GM18520 (cell line): ENCODE results near the gene RFC3.
"Not testable (repeated sequence)": the region's sequence is repeated elsewhere in the genome, so short reads cannot be mapped to it uniquely, and the experiment has no call there.

Experiments used
- ATAC-seq: cut with Tn5 transposase; IDR thresholded peaks from one replicate; pipeline ENCODE4 v1.9.1; 2021; ENCODE audit not compliant: unreplicated experiment

RFC3 gene

DNA sequence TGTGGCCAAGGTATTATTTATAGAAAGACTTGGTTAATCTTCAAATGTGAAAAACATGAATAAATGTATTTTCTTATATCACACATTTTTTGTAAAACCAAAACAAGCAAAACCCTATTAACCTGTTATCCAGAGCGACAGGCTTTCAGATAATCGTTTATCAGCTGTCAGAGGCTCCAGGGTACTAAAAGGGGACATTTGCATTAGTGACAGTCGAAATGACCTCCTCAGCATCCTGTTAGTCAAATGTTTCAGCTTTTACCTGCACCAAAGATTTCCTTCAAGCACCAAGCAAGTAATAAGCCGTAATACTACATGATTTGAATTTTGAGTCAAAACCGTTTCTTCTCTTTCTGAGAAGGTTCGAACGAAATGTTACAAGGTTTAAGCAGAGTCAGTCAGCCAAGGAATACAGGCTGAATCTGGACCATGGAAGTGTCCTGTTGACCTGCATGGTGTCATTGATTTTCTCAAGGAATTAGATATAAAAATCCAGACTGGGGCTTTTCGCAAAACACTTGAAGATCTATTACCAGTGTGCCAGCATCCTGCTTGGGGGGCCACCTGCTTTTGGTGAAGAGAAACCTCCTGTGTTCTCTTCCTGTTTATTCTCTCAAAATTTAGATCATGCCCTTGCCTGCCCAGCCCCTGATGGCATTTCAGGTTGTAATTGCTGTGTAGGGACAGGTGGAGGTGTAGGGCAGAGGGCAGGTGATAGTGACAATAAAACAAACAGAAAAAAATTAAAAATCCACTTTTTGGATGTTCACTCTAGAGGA, 11.3 kb upstream of the RFC3 start:
- peak; percentile 57 for ATAC-seq

DNA sequence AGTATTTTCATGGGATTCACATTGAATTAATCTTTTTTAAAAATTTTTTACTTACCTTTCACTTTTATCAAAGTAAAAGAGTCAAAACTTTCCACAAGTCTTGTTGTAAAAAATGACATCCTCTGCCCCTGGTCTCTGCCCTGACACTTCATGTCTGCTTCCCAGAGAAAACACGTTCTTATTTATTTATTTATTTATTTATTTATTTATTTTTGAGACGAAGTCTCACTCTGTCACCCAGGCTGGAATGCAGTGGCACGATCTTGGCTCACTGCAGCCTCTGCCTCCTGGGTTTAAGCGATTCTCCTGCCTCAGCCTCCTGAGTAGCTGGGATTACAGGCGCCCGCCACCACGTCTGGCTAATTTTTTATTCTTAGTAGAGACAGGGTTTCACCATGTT, 5.1 kb upstream of the RFC3 start:
- ATAC-seq: not testable (repeated sequence)

DNA sequence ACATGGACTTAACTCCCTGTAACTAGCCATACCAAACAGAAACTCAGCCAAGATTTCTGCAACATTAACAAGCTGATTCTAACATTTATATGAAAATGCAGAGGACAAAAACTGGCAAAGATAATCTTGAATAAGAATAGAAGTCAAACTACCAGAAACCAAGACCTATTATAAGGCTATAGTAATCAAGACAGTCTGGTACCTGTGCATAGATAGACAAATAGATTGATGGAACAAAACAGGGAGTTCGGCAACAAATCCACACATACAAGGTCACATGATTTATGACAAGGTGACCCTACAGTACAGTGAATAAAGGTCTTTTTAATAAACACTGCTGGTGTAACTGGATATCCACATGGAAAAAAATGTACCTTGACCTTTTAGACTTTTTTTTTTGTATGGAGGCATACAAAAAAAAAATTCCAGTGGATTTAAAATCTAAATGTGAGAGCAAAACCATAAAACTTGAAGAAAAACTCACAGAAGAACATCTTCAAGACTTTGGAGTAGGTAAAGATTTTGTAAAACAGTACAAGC, 2.9 kb upstream of the RFC3 start:
- no peak for ATAC-seq

DNA sequence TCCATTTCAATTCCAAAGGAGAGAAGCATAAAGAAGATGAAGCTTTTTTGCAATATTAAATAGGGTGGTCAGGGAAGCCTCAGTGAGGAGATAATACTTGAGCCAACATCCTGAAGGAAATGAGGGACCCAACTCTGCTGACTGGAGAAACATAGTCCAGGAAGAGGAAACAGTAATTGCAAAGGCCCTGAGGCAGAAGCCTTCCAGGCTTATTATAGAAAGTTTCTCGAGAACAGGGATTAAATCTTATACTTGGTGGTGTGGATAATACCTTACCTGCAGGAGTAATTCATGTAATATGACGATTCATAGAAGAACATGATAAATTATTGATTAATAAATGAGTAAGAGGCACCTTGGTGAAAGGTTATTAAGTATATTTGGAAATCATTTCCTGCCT, 1.0 kb upstream of the RFC3 start:
- no peak for ATAC-seq

DNA sequence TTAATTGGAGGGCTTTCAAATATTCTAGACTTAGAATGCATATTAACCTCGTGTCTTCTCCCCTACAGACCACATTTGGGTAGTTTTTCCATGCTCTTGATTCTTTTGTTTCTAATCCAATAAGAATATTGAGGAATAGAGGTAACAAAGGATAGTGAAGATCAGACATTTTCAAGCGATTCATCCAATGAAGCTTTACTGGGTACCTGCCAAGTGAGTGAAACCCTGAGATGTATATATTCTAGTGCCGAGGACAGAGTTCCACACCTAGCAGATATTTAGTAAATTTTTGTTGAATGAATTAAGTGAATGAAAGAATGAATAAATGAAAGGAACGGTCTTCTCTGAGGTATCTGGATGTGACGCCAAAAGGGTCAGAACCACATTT, 442 bp upstream of the RFC3 start:
- no peak for ATAC-seq

DNA sequence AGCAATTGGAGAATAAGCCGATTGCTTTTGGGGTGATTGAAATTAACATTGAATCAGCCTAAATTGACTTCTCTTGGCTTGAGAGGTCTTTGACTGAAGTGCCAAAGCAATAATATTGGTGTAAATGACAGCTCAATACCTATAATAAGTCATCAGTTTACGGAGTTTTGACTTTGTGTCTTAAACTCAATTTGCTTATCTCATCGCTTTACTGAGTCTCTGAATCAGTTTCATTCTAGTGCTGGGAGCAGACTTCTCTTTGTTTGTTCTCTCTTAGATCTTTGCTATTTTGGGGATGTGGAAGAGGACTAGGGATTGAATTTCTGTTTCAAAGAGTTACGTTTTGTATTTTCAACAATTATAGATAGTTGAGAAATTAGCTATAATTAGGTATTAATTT, 7.1 kb downstream of the RFC3 start:
- no peak for ATAC-seq

DNA sequence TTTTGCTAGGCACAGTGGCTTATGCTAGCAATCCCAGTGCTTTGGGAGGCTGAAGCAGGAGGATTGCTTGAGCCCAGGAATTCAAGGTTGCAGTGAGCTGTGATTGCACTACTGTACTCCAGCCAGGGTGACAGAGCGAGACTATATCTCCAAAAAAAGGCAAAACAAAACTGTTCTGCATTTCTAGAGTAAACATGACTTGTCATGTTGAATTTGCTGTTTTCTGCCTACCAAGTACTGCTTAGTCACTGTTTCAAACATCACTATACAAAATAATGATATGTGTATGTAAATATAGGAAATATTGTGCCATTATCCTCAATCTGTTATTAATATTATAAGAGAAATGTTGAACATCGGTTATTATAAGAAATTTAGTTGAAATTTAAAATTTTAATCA, 9.2 kb downstream of the RFC3 start:
- ATAC-seq: no peak

DNA sequence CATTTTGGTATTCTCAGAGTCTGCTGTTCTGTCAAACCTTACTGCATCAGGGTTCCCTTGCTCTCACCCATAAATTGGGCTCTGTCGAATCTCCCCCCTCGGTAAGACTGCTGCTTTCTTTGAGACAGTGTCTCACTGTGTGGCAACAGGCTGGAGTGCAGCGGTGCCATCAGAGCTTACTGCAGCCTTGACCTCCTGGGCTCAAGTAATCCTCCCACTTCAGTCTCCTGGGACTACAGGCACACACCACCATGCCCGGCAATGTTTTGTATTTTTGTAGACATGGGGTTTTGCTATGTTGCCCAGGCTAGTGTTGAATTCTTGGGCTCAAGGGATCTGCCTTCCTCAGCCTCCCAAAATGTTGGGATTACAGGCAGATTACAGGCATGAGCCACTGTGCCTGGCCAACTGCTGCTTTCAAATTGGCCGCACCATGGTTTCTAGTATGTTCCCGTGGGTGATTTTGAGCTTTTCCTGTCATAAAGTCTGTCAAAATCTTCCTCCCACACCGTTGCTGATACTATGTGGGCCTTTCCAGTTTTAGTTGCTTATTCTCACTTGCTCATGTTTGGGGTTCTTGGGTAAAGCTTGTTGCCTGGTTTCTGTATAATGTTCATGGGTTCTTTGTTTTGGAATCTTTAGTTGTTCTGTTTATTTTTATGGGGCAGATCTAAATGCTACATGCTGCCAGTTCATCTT, 10.6 kb downstream of the RFC3 start:
- no peak for ATAC-seq

DNA sequence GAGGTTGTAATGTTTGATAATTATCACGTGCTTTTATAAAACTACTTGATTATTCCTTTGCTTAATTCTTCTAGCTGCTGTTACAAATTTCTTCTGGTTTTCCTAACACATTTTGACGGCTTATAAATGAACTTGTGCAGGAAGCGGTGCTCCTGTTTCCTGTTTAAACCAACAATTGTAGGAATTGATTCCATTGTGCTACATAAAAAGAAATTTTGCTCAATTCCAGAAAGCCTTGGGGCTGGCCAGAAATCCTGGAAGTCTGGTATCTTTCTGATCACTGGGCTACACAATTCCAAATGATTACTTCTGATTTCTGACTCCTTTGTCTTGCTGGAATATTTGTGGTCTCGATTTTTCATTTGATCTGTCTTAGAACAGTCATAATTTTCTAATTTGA, 14.9 kb downstream of the RFC3 start:
- ATAC-seq: no peak

DNA sequence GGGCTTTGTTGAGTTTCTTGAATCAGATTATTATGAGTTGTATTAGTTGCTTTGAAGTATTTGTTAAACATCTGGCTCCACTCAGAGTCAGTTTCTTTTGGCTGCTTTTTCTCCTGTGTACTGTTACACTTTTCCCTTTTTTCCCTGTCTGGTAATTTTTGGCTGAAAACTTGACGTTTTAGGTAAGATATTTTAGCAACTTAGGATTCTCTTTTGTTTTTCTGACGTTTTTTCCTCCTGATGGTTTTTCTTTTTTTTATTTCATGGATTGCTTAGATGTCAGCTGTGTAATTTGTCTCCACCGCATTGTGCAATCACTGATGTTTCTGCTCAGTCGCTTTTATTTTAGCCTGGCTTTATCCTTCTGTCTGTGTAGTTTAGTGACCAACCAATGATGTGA, 20.7 kb downstream of the RFC3 start:
- no peak for ATAC-seq

DNA sequence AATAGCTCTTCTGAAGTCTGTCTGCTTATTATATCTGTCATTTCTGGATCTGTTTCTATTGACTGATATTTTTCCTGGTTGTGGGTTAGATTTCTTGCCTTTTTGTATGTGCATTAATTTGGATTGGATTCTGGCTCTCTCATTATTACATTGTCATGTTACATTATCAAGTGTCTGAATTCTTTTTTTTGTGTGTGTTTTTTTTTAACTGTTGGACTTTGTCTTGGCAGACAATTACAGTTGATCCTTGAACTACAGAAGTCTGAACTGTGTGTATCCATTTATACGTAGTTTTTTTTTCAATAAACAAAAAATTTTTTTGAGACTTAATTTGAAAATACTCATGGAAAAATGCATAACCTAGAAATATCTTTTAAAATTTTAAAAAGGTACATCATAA, 22.5 kb downstream of the RFC3 start:
- no peak for ATAC-seq

DNA sequence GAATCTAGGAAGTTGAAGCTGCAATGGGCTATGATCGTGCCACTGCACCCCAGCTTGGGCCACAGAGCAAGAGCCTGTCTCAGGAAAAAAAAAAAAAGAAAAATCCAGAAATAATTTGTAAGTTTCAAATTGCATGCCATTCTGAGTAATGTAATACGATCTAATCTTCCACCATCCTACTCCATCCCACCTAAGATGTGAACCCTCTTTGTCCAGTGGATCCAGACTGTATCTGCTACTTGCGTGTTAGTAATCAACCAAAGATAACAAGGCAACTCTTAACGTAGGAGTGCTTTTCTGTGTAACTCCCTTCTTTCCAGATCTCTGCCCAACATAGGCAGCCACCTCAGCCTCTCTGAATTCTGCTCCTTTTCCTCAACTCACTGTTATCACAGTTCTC, 24.3 kb downstream of the RFC3 start:
- no peak for ATAC-seq

DNA sequence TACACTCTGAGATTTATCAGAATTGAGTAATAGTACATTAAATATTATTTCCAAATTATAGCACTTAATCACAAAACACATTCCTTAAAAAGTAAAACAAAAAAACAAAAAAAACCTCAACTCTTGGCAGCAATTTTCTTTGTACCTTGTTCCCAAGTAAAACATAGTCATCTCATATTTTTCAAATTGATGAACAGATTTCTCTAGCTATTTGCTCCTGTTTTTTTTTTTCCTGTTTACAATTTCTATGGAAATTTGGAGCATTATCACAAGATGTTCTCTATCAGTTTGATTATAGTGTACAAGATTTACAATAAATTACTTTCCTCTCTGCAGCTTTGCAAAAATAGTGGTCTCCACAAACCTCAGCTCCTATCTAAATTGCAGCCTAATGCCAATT, 25.0 kb downstream of the RFC3 start:
- no peak for ATAC-seq

DNA sequence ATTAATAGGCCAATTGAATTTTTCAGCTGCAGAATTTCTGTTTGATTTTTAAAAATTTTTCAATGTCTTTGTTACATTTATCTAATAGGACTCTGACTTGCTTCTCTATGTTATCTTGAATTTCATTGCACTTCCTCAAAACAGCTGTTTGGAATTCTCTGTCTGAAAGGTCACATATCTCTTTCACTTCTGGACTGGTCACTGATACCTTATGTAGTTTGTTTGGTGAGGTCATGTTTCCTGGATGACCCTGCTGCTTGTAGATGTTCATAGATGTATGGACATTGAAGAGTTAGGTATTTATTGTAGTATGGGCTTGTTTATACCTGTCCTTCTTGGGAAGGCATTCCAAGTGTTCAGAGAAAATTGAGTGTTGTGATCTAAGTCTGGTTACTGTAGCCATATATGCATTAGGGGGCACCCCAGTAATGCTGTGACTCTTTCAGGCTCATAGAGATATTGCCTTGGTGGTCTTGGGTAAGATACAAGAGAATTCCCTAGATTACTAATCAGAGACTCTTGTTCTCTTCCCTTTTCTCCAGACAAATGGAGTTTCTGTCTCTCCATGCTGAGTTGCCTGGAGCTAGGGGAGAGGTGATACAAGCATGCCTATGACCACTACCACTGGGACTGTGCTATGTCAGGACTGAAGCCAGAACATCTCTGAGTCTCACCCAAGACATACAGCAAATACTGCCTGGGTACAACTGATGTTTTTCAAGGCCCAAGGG, 27.8 kb downstream of the RFC3 start:
- no peak for ATAC-seq

DNA sequence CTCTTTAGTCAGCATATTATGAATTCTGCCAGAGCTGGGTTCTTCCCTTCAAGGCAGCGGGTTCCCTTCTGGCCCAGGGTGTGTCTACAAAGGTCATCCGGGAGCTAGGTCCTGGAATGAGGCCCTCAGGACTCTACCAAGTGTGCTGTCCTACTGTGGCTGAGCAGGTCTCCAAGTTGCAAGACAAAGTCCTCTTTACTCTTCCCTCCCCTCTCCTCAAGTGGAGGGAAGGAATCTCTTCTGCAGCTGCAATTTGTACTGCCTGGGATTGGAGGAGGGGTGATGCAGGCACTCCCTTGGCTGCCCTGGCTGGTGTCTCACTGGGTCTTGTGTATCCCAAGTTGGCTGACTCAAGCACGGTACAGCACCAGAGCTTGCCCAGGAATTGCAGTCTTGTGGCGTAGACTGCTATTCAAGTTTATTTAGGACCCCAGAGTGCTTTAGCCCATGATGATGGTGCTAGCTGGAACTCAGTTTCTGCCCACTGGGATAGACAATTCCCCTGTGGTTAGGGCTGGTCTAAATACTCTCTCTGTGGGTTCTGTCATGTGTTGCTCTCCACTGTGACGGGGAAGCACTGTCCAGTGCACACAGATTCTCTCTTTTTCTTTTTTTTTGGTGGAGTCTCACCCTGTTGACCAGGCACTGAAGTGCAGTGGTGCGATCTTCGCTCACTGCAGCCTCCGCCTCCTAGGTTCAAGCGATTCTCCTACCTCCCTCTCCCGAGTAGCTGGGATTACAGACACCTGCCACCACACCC, 28.5 kb downstream of the RFC3 start:
- ATAC-seq: no peak

DNA sequence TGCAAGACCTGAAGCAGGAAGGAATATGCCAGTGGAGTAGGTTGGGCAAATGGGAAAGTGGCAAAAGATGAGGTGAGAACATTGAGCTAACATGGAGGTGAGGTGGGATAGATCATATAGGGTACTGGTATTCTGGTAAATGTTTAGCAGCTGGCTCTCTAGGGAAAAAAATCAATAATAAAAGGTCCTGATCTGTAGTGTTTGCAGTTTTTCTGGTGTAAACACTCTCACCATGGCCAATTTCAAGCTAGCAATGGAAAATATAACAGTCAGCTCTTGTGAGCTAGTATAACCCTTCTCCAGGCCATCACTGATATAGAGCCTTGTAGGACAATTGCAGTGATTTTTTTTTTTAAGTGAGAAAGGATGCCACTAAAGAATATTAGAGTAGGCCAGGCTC, 31.3 kb downstream of the RFC3 start:
- no peak for ATAC-seq

DNA sequence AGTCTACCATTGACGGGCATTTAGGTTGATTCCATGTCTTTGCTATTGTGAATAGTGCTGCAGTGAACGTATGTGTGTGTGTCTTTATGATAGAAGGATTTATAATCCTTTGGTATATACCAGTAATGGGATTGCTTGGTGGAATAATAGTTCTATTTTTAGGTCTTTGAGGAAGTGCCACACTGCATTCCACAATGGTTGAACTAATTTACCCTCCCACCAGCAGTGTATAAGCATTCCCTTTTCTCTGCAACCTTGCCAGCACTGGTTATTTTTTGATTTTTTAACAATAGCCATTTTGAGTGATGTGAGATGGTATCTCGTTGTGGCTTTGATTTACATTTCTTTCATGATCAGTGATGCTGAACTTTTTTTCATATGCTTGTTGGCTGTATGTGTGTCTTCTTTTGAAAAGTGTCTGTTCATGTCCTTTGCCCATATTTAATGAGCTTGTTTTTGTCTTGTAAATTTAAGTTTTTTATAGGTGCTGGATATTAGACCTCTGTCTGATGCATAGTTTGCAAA, 37.5 kb downstream of the RFC3 start:
- ATAC-seq: no peak

DNA sequence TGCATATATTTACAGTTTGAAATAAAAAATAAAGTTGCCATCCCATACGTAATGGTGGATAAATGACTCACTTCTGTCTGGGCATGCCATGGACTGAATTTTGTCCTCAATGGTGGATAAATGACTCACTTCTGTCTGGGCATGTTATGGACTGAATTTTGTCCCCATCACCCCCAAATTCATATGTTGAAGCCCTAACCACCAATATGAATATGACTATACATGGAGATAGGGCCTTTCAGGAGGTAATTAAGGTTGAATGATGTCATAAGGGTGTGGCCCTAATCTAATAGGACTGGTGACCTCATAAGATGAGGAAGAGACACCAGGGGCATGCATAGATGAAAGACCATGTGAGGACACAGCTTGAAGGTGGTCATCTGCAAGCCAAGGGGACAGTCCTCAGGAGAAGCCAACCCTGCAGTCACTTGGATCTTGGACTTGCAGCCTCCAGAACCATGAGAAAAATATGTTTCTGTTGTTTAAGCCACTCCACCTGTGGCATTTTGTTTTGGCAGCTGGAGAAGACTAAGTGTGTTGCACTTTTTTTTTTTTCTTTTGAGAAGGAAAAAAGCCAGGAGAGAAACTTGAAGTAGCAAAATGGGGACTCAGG, 41.8 kb downstream of the RFC3 start:
- no peak for ATAC-seq

DNA sequence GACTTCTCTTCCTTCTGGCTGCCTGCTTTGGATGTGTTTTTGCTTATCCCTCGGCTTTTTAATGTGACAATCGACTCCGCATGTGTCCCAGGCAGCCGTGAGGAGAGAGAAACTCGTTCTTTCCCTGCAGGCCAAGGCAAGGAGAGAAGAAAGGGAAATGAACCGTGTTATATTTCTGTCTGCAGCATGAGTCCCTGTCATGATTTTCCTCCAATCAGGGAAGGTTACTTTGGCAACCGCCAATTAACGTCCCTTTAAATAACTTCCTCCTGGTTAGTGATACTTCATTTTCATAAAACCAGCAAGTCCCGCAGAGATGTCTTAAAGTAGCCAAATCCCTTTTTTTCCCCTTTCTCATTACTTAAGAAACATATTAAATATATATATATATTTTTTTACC, 42.6 kb downstream of the RFC3 start:
- ATAC-seq: no peak

DNA sequence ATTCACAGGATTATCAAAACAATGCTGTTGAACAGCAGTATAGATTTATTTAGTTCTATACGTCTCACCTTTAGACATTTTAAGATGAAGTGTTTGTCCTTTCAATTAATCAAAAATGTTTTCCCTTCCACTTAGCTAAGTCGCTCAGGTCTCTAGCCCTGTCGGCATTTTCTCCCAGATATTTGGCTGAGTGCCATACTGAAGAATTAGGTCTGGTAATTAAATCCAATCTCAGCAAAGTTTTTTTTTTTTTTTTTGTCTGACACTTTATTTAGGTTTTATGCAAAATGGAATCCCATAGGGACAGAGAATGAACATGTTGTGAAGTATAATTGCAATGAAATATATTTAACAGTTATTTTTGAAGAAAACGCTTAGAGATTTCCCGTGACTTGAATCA, 44.1 kb downstream of the RFC3 start:
- ATAC-seq: no peak
